ENCODE data around the gene PELI2.

- no peak for TF ChIP-seq GATA3 (IDR thresholded peaks at IDR 0.05; ENCODE audit: low read depth, low read length)
- TF ChIP-seq GATA2 (IDR thresholded peaks at IDR 0.05; ENCODE audit: low read depth, low read length) = no peak
Measured at GRCh38 chr14:56170028-56170427, 51.8 kb downstream of the PELI2 start.

Data from SH-SY5Y (cell line).